SU-DHL-6 (cell line): ENCODE measurements around the gene CNOT9.

Source experiments
- H2AFZ ChIP-seq: fragments of 200-600 bp; sonication (generic); 2 replicates; pipeline ENCODE4 v1.6.1; 2014; ENCODE audit warnings: low read depth, mild to moderate bottlenecking, moderate library complexity, mixed read lengths, antibody characterized with exemption, low read length; ENCODE audit not compliant: severe bottlenecking
- H3F3A ChIP-seq: fragments of 200-600 bp; shearing (Covaris generic); 2 replicates; pipeline ENCODE4 v1.6.0; 2016; ENCODE audit warnings: antibody characterized with exemption, mild to moderate bottlenecking; ENCODE audit not compliant: insufficient read depth
- H3K27ac ChIP-seq: fragments of 200-600 bp; sonication (generic); 2 replicates; pipeline ENCODE4 v1.5.1; 2016; ENCODE audit warnings: low read depth, mild to moderate bottlenecking, low read length, moderate library complexity, mixed read lengths
- H3K27me3 ChIP-seq: fragments of 200-600 bp; sonication (generic), shearing (Covaris generic); 2 replicates; pipeline ENCODE4 v1.6.0; 2014; ENCODE audit warnings: mild to moderate bottlenecking, low read length
- H3K36me3 ChIP-seq: fragments of 200-600 bp; sonication (generic); 2 replicates; pipeline ENCODE4 v1.6.1; 2014; ENCODE audit warnings: mild to moderate bottlenecking, low read length, mixed read lengths
- H3K4me2 ChIP-seq: fragments of 300-600, 200-600 bp; shearing (Covaris generic), sonication (generic); 2 replicates; pipeline ENCODE4 v1.6.0; 2014; ENCODE audit warnings: low read length, low read depth, mild to moderate bottlenecking; ENCODE audit not compliant: poor library complexity, severe bottlenecking
- H3K4me3 ChIP-seq: fragments of 200-600 bp; sonication (generic); 2 replicates; pipeline ENCODE4 v1.5.1; 2014; ENCODE audit warnings: antibody characterized with exemption, low read length, mild to moderate bottlenecking, mixed read lengths; ENCODE audit not compliant: insufficient read depth, poor library complexity, severe bottlenecking
- H3K79me2 ChIP-seq: fragments of 200-600 bp; sonication (generic); 2 replicates; pipeline ENCODE4 v1.6.1; 2014; ENCODE audit warnings: mild to moderate bottlenecking, low read length, moderate library complexity; ENCODE audit not compliant: insufficient read depth
- H3K9ac ChIP-seq: fragments of 200-600 bp; sonication (generic); 2 replicates; pipeline ENCODE4 v1.7.0; 2014; ENCODE audit warnings: mild to moderate bottlenecking, low read length
- H3K9me2 ChIP-seq: fragments of 200-600 bp; sonication (generic); replicated peaks from 2 replicates; pipeline ENCODE4 v1.6.1; 2014; ENCODE audit warnings: low read length; ENCODE audit not compliant: insufficient read depth
- H3K9me3 ChIP-seq: fragments of 200-600 bp; sonication (generic); 2 replicates; pipeline ENCODE4 v1.6.1; 2014; ENCODE audit warnings: low read length, mixed read lengths; ENCODE audit not compliant: insufficient read depth
- H4K20me1 ChIP-seq: fragments of 200-600 bp; sonication (generic); 2 replicates; pipeline ENCODE4 v1.6.1; 2014; ENCODE audit warnings: low read depth, mild to moderate bottlenecking, antibody characterized with exemption, low read length, moderate library complexity, mixed read lengths
- CTCF ChIP-seq: fragments of 200-600 bp; sonication (generic); IDR thresholded peaks from one replicate; pipeline ENCODE4 v1.5.1; 2017; ENCODE audit warnings: antibody characterized with exemption, mild to moderate bottlenecking, low read length, moderate library complexity; ENCODE audit not compliant: insufficient read depth, poor library complexity, severe bottlenecking
- EZH2phosphoT487 ChIP-seq: fragments of 200-600 bp; sonication (generic), shearing (Covaris generic); conservative IDR thresholded peaks from 2 replicates; pipeline ENCODE4 v1.6.1; 2018; ENCODE audit warnings: mild to moderate bottlenecking, antibody characterized with exemption, low read length, moderate library complexity, mixed read lengths

CNOT9 gene

GRCh38 chr2:218583983-218584850 is 15.6 kb downstream of the CNOT9 start:
- no peak overlapping the region for H3K9ac ChIP-seq
- H3K27ac ChIP-seq = no peak overlapping the region
- peaks cover 48% of the 10 kb centered on the region; the same call in 1 of the 2 replicates for H3K36me3 ChIP-seq
- no peak overlapping the region for H3K4me3 ChIP-seq
- H3K27me3 ChIP-seq = no peaks in the 10 kb centered on the region
- peaks cover 19% of the 10 kb centered on the region for H3K79me2 ChIP-seq
- no peaks in the 10 kb centered on the region for H3K9me3 ChIP-seq
- H3K9me2 ChIP-seq = no peaks in the 10 kb centered on the region
- H4K20me1 ChIP-seq = peaks cover 7% of the 10 kb centered on the region
- H3F3A ChIP-seq = no peaks in the 10 kb centered on the region
- TF ChIP-seq EZH2phosphoT487 = no peak
- no peak for TF ChIP-seq CTCF
- no peak overlapping the region for H3K4me2 ChIP-seq
- H2AFZ ChIP-seq = no peak overlapping the region

GRCh38 chr2:218585541-218585940 is 16.9 kb downstream of the CNOT9 start:
- H3K9ac ChIP-seq = no peak overlapping the region
- H3K27ac ChIP-seq = no peak overlapping the region
- H3K36me3 ChIP-seq = peaks cover 54% of the 10 kb centered on the region; the same call in 1 of the 2 replicates
- H4K20me1 ChIP-seq = peaks cover 3% of the 10 kb centered on the region
- TF ChIP-seq EZH2phosphoT487 (no peak), CTCF (no peak)
- no peaks in the 10 kb centered on the region for H3K27me3 ChIP-seq
- H3K4me3 ChIP-seq = no peak overlapping the region
- peaks cover 9% of the 10 kb centered on the region for H3K79me2 ChIP-seq
- no peaks in the 10 kb centered on the region for H3K9me3 ChIP-seq
- H3F3A ChIP-seq = no peaks in the 10 kb centered on the region
- no peak overlapping the region for H3K4me2 ChIP-seq
- H3K9me2 ChIP-seq = no peaks in the 10 kb centered on the region
- no peak overlapping the region for H2AFZ ChIP-seq

GRCh38 chr2:218605432-218605831 is 36.8 kb downstream of the CNOT9 start:
- Histone ChIP-seq H4K20me1 (no peaks in the 10 kb centered on the region), H3F3A (no peaks in the 10 kb centered on the region), H3K27me3 (no peaks in the 10 kb centered on the region), H2AFZ (no peak overlapping the region), H3K9ac (no peak overlapping the region), H3K36me3 (no peaks in the 10 kb centered on the region), H3K4me3 (no peak overlapping the region), H3K4me2 (no peak overlapping the region), H3K9me2 (no peaks in the 10 kb centered on the region), H3K79me2 (no peaks in the 10 kb centered on the region), H3K27ac (no peak overlapping the region), H3K9me3 (no peaks in the 10 kb centered on the region)
- TF ChIP-seq CTCF (no peak), EZH2phosphoT487 (no peak)
